HEK293T (cell line): ENCODE measurements around the gene MKRN1.

Source experiments
- CTCF ChIA-PET: fragments of 350-600 bp; formaldehyde crosslinking; extraction: SDS; loops from one replicate; lab custom pipeline; 2021; ENCODE audit warnings: antibody characterized with exemption, inconsistent platforms; lab: Yijun Ruan, JAX
- POLR2A ChIA-PET: fragments of 350-600 bp; formaldehyde crosslinking; extraction: SDS; loops from one replicate; lab custom pipeline; 2020; ENCODE audit warnings: antibody characterized with exemption, inconsistent platforms; lab: Yijun Ruan, JAX
- DNase-seq: peaks from one replicate; pipeline ENCODE4 v3.0.0; 2012; ENCODE audit warnings: mixed read lengths; ENCODE audit errors: extremely low spot score
- ARNT ChIP-seq: fragments of 450-650 bp; IDR thresholded peaks from 2 replicates; pipeline ENCODE4 v1.6.1; 2017; ENCODE audit warnings: mild to moderate bottlenecking
- BHLHE40 ChIP-seq: fragments of 450-650 bp; IDR thresholded peaks from 2 replicates; pipeline ENCODE4 v1.6.1; 2016; ENCODE audit warnings: mild to moderate bottlenecking, moderate library complexity, borderline replicate concordance
- CTBP1 ChIP-seq: fragments of 450-650 bp; IDR thresholded peaks from 2 replicates; pipeline ENCODE4 v1.6.1; 2016; ENCODE audit warnings: borderline replicate concordance
- ELF4 ChIP-seq: fragments of 450-650 bp; IDR thresholded peaks from 2 replicates; pipeline ENCODE4 v1.6.1; 2017; ENCODE audit warnings: antibody characterized with exemption
- FOXA1 ChIP-seq: fragments of 450-650 bp; IDR thresholded peaks from 2 replicates; pipeline ENCODE4 v1.6.1; 2016; ENCODE audit warnings: mild to moderate bottlenecking
- FOXK2 ChIP-seq: fragments of 450-650 bp; IDR thresholded peaks from 2 replicates; pipeline ENCODE4 v1.6.1; 2016; ENCODE audit warnings: mild to moderate bottlenecking
- FOXM1 ChIP-seq: fragments of 450-650 bp; IDR thresholded peaks from 2 replicates; pipeline ENCODE4 v1.6.1; 2017; ENCODE audit warnings: mild to moderate bottlenecking, borderline replicate concordance
- HDGF ChIP-seq: fragments of 450-650 bp; IDR thresholded peaks from 2 replicates; pipeline ENCODE4 v1.6.1; 2017; ENCODE audit warnings: antibody characterized with exemption, borderline replicate concordance
- L3MBTL2 ChIP-seq: fragments of 450-650 bp; conservative IDR thresholded peaks from 2 replicates; pipeline ENCODE4 v1.6.1; 2016; ENCODE audit warnings: mild to moderate bottlenecking
- LEF1 ChIP-seq: fragments of 450-650 bp; IDR thresholded peaks from 2 replicates; pipeline ENCODE4 v1.6.1; 2017; ENCODE audit warnings: mild to moderate bottlenecking, borderline replicate concordance
- NFRKB ChIP-seq: fragments of 450-650 bp; IDR thresholded peaks from 2 replicates; pipeline ENCODE4 v1.6.1; 2016; ENCODE audit warnings: mild to moderate bottlenecking, moderate library complexity
- PKNOX1 ChIP-seq: fragments of 450-650 bp; IDR thresholded peaks from 2 replicates; pipeline ENCODE4 v1.6.1; 2016
- SP1 ChIP-seq: fragments of 450-650 bp; IDR thresholded peaks from 2 replicates; pipeline ENCODE4 v1.6.1; 2017
- SUZ12 ChIP-seq: fragments of 450-650 bp; IDR thresholded peaks from 2 replicates; pipeline ENCODE4 v1.6.1; 2016; ENCODE audit warnings: mild to moderate bottlenecking
- TARDBP ChIP-seq: fragments of 450-650 bp; IDR thresholded peaks from 2 replicates; pipeline ENCODE4 v1.6.1; 2016
- ZNF384 ChIP-seq: fragments of 450-650 bp; IDR thresholded peaks from 2 replicates; pipeline ENCODE4 v1.6.1; 2016

The MKRN1 gene

GRCh38 chr7:140479062-140479738 is at the start of gene MKRN1:
MKRN1 (minus strand) TSS chr7:140479505; CDS start chr7:140479344, 161 bp downstream.
- ChIA-PET POLR2A (interaction anchor here (0.7 to 1.7 kb wide), 5 partner anchors 13 to 174 kb away, joined by 3 to 8 read pairs (median 6); partner anchors contain the start of genes DENND2A and SLC37A3), CTCF (interaction anchor here (1.2 to 2.9 kb wide), 3 partner anchors 13 to 35 kb away, joined by 4 to 16 read pairs (median 4); no protein-coding TSS in a partner anchor)
- peak; percentile 55; the same call in 1 of the 2 replicates for TF ChIP-seq FOXM1
- peak; percentile 83 for TF ChIP-seq ELF4
- peak; percentile 92 for TF ChIP-seq L3MBTL2
- no peak for TF ChIP-seq LEF1
- peak; percentile 99 for DNase-seq

DNA sequence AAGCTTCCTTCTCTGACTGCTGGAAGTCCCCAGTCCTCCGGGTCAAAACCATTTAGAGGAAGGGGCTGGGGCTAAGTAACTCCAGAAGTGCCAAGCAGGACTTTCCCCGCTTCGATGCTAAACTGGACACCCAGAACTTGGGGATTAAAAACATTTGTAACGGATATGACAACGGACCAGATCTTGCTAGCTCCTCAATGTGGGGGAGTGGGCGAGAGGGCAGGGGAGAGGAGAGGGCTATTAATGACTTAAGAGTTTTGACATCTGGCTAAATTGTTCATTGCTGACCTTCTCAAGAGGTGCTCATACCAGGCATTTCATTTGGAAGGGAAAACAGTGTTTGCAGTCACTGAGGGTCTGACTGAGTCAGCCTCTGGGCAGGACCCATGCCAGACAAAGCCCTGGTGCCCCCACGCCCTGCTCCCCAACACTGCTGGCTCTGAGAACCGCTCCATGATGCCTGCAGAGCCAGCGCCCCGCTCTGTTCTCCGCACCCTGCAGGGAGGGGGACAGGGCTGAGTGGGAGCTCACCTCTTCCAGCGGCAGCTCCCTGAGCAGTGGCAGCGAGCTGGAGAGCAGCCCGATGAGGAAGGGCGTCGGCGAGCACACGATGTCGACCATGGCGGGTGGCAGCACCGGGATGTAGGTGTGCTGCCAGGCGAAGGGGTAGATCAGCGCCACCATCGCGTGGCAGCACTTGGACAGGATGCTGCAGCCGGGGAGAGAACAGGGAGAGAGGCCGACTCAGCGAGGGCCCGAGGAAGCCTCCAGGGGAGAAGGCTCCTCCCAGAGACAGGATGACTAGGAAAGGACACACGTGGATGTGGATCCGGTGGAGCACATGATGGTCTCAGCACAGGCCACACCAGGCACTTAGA is 47.7 kb upstream of the MKRN1 start:
- CTCF ChIA-PET = no interaction called here
- TF ChIP-seq SP1 = no peak
- no peak for TF ChIP-seq ELF4
- POLR2A ChIA-PET = interaction anchor here (0.6 to 1.2 kb wide), 2 partner anchors 11 to 389 kb away, joined by 3 read pairs; no protein-coding TSS in a partner anchor
- peak; percentile 8 for DNase-seq

DNA sequence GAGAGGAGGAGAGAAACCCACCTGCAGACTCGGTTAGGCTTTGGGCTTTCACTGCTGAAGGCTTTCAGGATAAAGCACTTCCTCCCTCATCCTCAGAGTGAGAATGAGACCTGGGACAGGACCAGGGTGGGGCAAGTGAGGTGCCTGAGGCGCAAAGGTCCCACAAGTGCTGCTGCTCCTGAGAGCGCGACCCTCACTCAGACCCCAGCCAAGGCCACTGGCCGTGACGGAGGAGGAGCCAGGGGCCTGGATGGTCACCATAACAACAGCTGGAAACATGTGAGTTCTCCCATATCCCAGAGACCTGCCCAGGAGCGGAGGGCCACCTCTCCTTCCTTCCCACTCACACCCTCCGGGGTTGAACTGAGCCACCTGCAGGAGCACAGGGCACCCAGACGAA is 46.9 kb upstream of the MKRN1 start:
- peak; percentile 6 for DNase-seq
- TF ChIP-seq PKNOX1 (no peak), FOXM1 (no peak), SP1 (no peak), ELF4 (no peak), ARNT (no peak), L3MBTL2 (no peak), LEF1 (no peak), HDGF (no peak), SUZ12 (no peak), CTBP1 (no peak), FOXK2 (no peak), ZNF384 (no peak), BHLHE40 (no peak), FOXA1 (no peak), TARDBP (no peak), NFRKB (no peak)
- CTCF ChIA-PET = interaction anchor here (1.6 kb wide), 1 partner anchor 121 kb away, joined by 5 read pairs; no protein-coding TSS in a partner anchor
- POLR2A ChIA-PET = interaction anchor here (0.6 kb wide), 1 partner anchor 388 kb away, joined by 3 read pairs; no protein-coding TSS in a partner anchor

GRCh38 chr7:140525743-140526142 is 46.4 kb upstream of the MKRN1 start:
- TF ChIP-seq ELF4 = no peak
- TF ChIP-seq HDGF = no peak
- TF ChIP-seq BHLHE40 = no peak
- ChIA-PET POLR2A (no interaction called here), CTCF (interaction anchor here (1.1 to 1.6 kb wide), 2 partner anchors 41 to 122 kb away, joined by 3 to 5 read pairs; no protein-coding TSS in a partner anchor)
- DNase-seq = peak; percentile 5

DNA sequence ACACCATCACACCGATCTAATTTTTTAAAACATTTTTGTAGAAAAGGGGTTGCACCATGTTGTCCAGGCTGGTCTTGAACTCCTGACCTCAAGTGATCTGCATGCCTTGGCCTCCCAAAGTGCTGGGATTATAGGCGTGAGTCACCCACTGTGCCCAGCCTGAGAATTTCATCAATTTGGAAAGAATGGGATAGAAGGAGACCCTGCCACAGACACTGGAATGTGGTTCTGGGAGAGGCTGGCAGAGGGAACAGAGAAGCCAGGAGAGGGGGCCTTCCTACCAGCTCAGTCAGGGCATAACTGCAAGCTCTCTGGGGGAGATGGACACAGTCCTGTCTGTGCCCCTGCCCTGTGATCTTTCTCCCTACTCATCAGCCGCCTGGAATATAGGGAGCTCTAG is 42.1 kb upstream of the MKRN1 start:
- no peak for TF ChIP-seq LEF1
- TF ChIP-seq ZNF384 = no peak
- DNase-seq = no peak
- POLR2A ChIA-PET = interaction anchor here (0.7 to 0.9 kb wide), 2 partner anchors 13 to 130 kb away, joined by 3 read pairs; no protein-coding TSS in a partner anchor
- CTCF ChIA-PET = interaction anchor here (2.0 kb wide), 1 partner anchor 132 kb away, joined by 8 read pairs; no protein-coding TSS in a partner anchor

DNA sequence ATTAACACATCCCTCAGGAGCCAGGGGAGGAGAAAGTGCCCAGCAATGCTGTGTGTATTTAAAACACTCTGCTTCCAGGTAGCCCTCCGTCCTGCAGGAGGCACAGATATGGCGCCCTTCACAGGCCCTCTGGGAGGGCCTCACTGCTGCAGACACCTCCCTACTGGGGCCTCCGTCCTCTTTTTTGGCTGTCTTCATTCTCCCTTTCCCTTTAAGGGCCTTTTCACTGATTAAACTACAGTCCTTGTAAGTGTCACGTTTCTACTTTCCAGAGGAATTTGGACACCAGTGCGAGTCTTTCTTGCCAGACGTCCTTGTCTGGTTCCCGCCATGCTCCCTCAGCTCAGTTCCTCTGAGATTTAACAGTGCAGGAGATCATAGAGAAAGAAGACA is 39.7 kb upstream of the MKRN1 start:
- no peak for TF ChIP-seq LEF1
- TF ChIP-seq HDGF = no peak
- no peak for TF ChIP-seq PKNOX1
- TF ChIP-seq SUZ12 = no peak
- no peak for TF ChIP-seq ELF4
- no peak for TF ChIP-seq FOXK2
- no peak for TF ChIP-seq BHLHE40
- TF ChIP-seq FOXA1 = no peak
- no peak for TF ChIP-seq NFRKB
- TF ChIP-seq ZNF384 = no peak
- no peak for TF ChIP-seq SP1
- TF ChIP-seq FOXM1 = no peak
- no peak for TF ChIP-seq L3MBTL2
- TF ChIP-seq CTBP1 = no peak
- no peak for TF ChIP-seq TARDBP
- no peak for TF ChIP-seq ARNT
- no peak for DNase-seq
- ChIA-PET POLR2A (interaction anchor here (1.3 kb wide), 1 partner anchor 119 kb away, joined by 3 read pairs; no protein-coding TSS in a partner anchor), CTCF (interaction anchor here (4.7 kb wide), 1 partner anchor 134 kb away, joined by 32 read pairs; no protein-coding TSS in a partner anchor)
